Measurements from ENCODE around the gene ATRAID. TPM values are rescaled to one million over a fixed set of nuclear protein-coding genes. Genes with fewer than 3 reads are reported as not detected.

Gene ATRAID
- total and polyA plus RNA-seq, 4 donors, result 90.0 to 204 (median 122) TPM

DNA sequence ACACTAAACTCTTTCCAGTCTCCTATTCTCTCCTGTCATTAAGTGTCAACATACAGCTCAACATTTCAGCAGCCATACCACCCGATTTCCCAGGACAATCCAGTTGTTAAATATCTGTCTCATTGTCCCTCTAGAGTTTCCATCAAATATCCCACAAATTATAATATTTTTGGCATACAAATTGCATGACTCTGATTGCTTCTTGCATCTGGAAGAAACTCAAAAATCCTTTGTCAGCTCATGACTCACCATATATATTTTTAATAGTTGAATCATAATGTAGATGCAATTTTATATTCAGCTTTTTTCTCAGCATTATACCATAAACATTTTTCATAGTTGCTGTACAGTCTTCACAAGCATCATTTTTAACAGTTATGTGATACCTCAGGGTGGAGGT is 43.8 kb downstream of the ATRAID start:
- Histone ChIP-seq H3K4me3 (no peak overlapping the region), H3K4me1 (ENCODE audit: control insufficient read depth in 5 of 5, insufficient read depth in 5 of 5, low read length in 5 of 5) (no peaks in the 10 kb centered on the region), H3K9ac (ENCODE audit: insufficient read depth in 1 of 2, low read length in 2 of 2) (no peak overlapping the region), H3K9me3 (ENCODE audit: control insufficient read depth in 4 of 4, insufficient read depth in 3 of 4, low read length in 3 of 4) (no peaks in the 10 kb centered on the region), H3K27me3 (ENCODE audit: control insufficient read depth in 3 of 3, insufficient read depth in 3 of 3, low read length in 2 of 3) (peaks cover 0 to 43% (median 17%) of the 10 kb centered on the region in 3 donors), H3K27ac (ENCODE audit: low read depth in 1 of 2, low read length in 1 of 2) (no peak overlapping the region), H3K36me3 (ENCODE audit: control insufficient read depth in 4 of 4, insufficient read depth in 4 of 4, low read length in 4 of 4) (no peaks in the 10 kb centered on the region)
- WGBS, 2 donors, result 34 to 82% methylated on average over 1 of the region's 1 CpG
- DNase-seq (no peak), ATAC-seq (ENCODE audit: insufficient read depth, low FRiP score) (no peak)
- TF ChIP-seq, protein P1, sequence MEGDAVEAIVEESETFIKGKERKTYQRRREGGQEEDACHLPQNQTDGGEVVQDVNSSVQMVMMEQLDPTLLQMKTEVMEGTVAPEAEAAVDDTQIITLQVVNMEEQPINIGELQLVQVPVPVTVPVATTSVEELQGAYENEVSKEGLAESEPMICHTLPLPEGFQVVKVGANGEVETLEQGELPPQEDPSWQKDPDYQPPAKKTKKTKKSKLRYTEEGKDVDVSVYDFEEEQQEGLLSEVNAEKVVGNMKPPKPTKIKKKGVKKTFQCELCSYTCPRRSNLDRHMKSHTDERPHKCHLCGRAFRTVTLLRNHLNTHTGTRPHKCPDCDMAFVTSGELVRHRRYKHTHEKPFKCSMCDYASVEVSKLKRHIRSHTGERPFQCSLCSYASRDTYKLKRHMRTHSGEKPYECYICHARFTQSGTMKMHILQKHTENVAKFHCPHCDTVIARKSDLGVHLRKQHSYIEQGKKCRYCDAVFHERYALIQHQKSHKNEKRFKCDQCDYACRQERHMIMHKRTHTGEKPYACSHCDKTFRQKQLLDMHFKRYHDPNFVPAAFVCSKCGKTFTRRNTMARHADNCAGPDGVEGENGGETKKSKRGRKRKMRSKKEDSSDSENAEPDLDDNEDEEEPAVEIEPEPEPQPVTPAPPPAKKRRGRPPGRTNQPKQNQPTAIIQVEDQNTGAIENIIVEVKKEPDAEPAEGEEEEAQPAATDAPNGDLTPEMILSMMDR (IDR thresholded peaks at IDR 0.05; ENCODE audit: control extremely low read depth, extremely low read depth), result no peak

DNA sequence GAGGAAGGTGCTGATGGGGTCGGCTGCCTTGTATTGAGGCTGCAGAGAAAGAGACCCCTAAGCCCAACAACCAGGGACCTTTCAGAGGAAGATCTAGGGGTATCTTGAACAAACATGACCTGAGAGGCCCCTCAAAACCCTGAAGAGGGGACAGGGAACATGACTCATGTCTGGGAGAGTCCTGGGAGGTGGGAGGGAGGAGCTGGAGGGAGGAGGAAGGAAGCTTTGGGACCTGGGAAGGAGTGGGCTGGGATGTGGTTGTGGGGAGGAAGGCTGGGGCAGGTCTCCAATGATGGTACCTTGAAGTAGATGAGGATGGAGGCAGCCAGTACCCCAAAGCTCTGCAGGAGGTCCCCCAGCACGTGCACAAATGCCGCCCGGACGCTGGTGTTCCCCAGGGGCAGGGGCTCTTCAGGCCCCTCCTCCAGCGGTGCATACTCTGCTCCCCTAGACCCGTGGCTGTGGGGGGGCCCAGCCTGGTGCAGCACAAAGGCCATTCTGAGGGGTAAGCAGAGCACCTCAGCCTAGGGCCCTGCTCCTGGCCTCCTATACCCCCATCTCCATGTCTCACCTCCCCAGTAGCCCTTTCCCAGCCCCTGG is 45.1 kb downstream of the ATRAID start:
- ATAC-seq (ENCODE audit: insufficient read depth, low FRiP score) (no peak), DNase-seq (no peak)
- Histone ChIP-seq H3K4me1 (ENCODE audit: control insufficient read depth in 5 of 5, insufficient read depth in 5 of 5, low read length in 5 of 5) (peaks cover 0 to 1% (median 0%) of the 10 kb centered on the region in 5 donors), H3K36me3 (ENCODE audit: control insufficient read depth in 4 of 4, insufficient read depth in 4 of 4, low read length in 4 of 4) (no peaks in the 10 kb centered on the region), H3K9me3 (ENCODE audit: control insufficient read depth in 4 of 4, insufficient read depth in 3 of 4, low read length in 3 of 4) (no peaks in the 10 kb centered on the region), H3K4me3 (no peak overlapping the region), H3K27me3 (ENCODE audit: control insufficient read depth in 3 of 3, insufficient read depth in 3 of 3, low read length in 2 of 3) (peaks cover 0 to 56% (median 25%) of the 10 kb centered on the region in 3 donors), H3K27ac (ENCODE audit: low read depth in 1 of 2, low read length in 1 of 2) (no peak overlapping the region), H3K9ac (ENCODE audit: insufficient read depth in 1 of 2, low read length in 2 of 2) (no peak overlapping the region)
- 77 to 81% methylated on average over 7 of the region's 7 CpGs for WGBS, 2 donors
- TF ChIP-seq, protein P1 (IDR thresholded peaks at IDR 0.05; ENCODE audit: control extremely low read depth, extremely low read depth), result no peak

DNA sequence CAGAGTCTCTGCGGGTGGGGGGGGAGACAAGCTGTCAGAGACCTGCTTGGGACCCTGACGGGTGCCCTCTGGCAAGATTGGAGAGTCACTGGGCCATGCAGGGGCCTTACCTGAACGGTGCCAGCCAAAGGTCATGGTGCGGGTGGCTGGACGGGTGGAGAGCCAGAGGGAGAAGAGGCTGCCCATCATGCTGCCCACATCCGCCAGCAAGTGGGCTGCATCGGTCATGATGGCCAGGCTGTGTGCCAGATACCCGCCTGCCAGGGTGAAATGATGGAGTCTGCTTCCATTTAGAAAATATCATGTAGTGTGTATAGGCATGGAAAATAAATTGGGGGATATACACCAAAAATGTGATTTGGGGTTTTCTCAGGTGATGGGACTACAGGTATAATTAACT is 46.2 kb downstream of the ATRAID start:
- H3K27me3 ChIP-seq (ENCODE audit: control insufficient read depth in 3 of 3, insufficient read depth in 3 of 3, low read length in 2 of 3), result peaks cover 0 to 56% (median 25%) of the 10 kb centered on the region in 3 donors
- H3K27ac ChIP-seq (ENCODE audit: low read depth in 1 of 2, low read length in 1 of 2), result no peak overlapping the region
- peaks cover 0 to 7% (median under 1%) of the 10 kb centered on the region in 5 donors for H3K4me1 ChIP-seq (ENCODE audit: control insufficient read depth in 5 of 5, insufficient read depth in 5 of 5, low read length in 5 of 5)
- TF ChIP-seq, protein P1 (IDR thresholded peaks at IDR 0.05; ENCODE audit: control extremely low read depth, extremely low read depth), result no peak
- DNase-seq (no peak), ATAC-seq (ENCODE audit: insufficient read depth, low FRiP score) (no peak)
- no peak overlapping the region for H3K4me3 ChIP-seq
- H3K36me3 ChIP-seq (ENCODE audit: control insufficient read depth in 4 of 4, insufficient read depth in 4 of 4, low read length in 4 of 4), result no peaks in the 10 kb centered on the region
- 86 to 97% methylated on average over 8 of the region's 8 CpGs for WGBS, 2 donors
- no peak overlapping the region for H3K9ac ChIP-seq (ENCODE audit: insufficient read depth in 1 of 2, low read length in 2 of 2)
- no peaks in the 10 kb centered on the region for H3K9me3 ChIP-seq (ENCODE audit: control insufficient read depth in 4 of 4, insufficient read depth in 3 of 4, low read length in 3 of 4)
